Neural cell (in vitro differentiated cells): ENCODE results near the gene ELN.

Source experiments
- EP300 ChIP-seq: fragments of 450-650 bp; conservative IDR thresholded peaks from 2 replicates; pipeline ENCODE4 v1.6.1; 2014; ENCODE audit warnings: antibody characterized with exemption, mild to moderate bottlenecking, moderate library complexity; ENCODE audit not compliant: poor library complexity, severe bottlenecking
- EZH2 ChIP-seq: fragments of 200-600, 300-800 bp; shearing (Covaris generic), sonication (generic); IDR thresholded peaks from 2 replicates; pipeline ENCODE4 v1.6.1; 2014; ENCODE audit warnings: antibody characterized with exemption, low read length, borderline replicate concordance, mild to moderate bottlenecking; ENCODE audit not compliant: insufficient read depth, poor library complexity, severe bottlenecking
- POLR2AphosphoS5 ChIP-seq: IDR thresholded peaks from 2 replicates; pipeline ENCODE4 v1.6.1; 2012
- RAD21 ChIP-seq: fragments of 450-650 bp; conservative IDR thresholded peaks from 2 replicates; pipeline ENCODE4 v1.6.1; 2014; ENCODE audit warnings: antibody characterized with exemption, mild to moderate bottlenecking, moderate library complexity
- TAF1 ChIP-seq: IDR thresholded peaks from 2 replicates; pipeline ENCODE4 v1.6.1; 2012; ENCODE audit warnings: low read depth
- TF ChIP-seq, protein P1 (sequence below): fragments of 450-650 bp; IDR thresholded peaks from 2 replicates; pipeline ENCODE4 v1.5.1; 2014; ENCODE audit warnings: antibody characterized with exemption, mild to moderate bottlenecking, moderate library complexity; ENCODE audit not compliant: poor library complexity, severe bottlenecking
- TF ChIP-seq, protein P2 (sequence below): IDR thresholded peaks from 2 replicates; pipeline ENCODE4 v1.6.1; 2012; ENCODE audit warnings: borderline replicate concordance

DNA sequence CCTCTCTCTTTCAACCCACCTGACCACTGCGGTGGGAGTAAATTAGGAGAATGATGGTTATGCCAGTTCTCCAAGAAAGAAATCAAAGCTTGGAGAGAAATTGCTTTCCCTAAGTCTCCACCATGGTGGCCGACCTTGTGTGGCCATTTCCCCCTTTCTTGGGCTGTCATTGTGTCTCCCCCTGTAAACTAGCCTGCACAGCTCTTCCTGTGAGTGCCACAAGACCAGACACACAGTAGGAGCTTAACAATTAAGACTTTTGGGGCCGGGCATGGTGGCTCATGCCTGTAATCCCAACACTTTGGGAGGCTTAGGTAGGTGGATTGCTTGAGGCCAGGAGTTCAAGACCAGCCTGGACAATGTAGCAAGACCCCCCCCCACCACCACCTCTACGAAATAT is 36.7 kb downstream of the ELN start:
- TF ChIP-seq, protein P1, sequence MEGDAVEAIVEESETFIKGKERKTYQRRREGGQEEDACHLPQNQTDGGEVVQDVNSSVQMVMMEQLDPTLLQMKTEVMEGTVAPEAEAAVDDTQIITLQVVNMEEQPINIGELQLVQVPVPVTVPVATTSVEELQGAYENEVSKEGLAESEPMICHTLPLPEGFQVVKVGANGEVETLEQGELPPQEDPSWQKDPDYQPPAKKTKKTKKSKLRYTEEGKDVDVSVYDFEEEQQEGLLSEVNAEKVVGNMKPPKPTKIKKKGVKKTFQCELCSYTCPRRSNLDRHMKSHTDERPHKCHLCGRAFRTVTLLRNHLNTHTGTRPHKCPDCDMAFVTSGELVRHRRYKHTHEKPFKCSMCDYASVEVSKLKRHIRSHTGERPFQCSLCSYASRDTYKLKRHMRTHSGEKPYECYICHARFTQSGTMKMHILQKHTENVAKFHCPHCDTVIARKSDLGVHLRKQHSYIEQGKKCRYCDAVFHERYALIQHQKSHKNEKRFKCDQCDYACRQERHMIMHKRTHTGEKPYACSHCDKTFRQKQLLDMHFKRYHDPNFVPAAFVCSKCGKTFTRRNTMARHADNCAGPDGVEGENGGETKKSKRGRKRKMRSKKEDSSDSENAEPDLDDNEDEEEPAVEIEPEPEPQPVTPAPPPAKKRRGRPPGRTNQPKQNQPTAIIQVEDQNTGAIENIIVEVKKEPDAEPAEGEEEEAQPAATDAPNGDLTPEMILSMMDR, result no peak
- no peak for TF ChIP-seq EP300
- TF ChIP-seq EZH2, result no peak
- TF ChIP-seq, protein P2, sequence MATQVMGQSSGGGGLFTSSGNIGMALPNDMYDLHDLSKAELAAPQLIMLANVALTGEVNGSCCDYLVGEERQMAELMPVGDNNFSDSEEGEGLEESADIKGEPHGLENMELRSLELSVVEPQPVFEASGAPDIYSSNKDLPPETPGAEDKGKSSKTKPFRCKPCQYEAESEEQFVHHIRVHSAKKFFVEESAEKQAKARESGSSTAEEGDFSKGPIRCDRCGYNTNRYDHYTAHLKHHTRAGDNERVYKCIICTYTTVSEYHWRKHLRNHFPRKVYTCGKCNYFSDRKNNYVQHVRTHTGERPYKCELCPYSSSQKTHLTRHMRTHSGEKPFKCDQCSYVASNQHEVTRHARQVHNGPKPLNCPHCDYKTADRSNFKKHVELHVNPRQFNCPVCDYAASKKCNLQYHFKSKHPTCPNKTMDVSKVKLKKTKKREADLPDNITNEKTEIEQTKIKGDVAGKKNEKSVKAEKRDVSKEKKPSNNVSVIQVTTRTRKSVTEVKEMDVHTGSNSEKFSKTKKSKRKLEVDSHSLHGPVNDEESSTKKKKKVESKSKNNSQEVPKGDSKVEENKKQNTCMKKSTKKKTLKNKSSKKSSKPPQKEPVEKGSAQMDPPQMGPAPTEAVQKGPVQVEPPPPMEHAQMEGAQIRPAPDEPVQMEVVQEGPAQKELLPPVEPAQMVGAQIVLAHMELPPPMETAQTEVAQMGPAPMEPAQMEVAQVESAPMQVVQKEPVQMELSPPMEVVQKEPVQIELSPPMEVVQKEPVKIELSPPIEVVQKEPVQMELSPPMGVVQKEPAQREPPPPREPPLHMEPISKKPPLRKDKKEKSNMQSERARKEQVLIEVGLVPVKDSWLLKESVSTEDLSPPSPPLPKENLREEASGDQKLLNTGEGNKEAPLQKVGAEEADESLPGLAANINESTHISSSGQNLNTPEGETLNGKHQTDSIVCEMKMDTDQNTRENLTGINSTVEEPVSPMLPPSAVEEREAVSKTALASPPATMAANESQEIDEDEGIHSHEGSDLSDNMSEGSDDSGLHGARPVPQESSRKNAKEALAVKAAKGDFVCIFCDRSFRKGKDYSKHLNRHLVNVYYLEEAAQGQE, result no peak
- no peak for TF ChIP-seq POLR2AphosphoS5
- no peak for TF ChIP-seq RAD21
- no peak for TF ChIP-seq TAF1
